HepG2 (cell line): Measurements from ENCODE around the gene CASR. TPM values are rescaled to one million over a fixed set of nuclear protein-coding genes. Genes with fewer than 3 reads are reported as not detected.

Experiments
- ATAC-seq: fragments of 200-7000 bp; cut with Tn5 transposase; 3 replicates; pipeline ENCODE4 v1.9.1; 2020; ENCODE audit warnings: mild to moderate bottlenecking, moderate library complexity
- BruUV-seq: library from RNA; stranded (reverse); fragments of 400-500 nt; replicated peaks from 2 replicates; lab custom pipeline; 2021; lab: Mats Ljungman, UMichigan
- CTCF ChIA-PET: fragments of 300-600 bp; formaldehyde crosslinking; extraction: SDS; loops from one replicate; lab custom pipeline; 2021; ENCODE audit warnings: low total read pairs, inconsistent platforms, low intra/inter-chr PET ratio; lab: Yijun Ruan, JAX
- POLR2A ChIA-PET: fragments of 350-600 bp; sonication (Branson Sonifier 250); formaldehyde crosslinking; loops from one replicate; lab custom pipeline; 2020; ENCODE audit warnings: antibody characterized with exemption, inconsistent platforms; lab: Yijun Ruan, JAX
- DNase-seq: peaks from one replicate; pipeline ENCODE4 v3.0.0-alpha.2; 2015; ENCODE audit warnings: low spot score
- FAIRE-seq: peaks from 3 replicates; lab custom pipeline; 2011; peaks lifted over from hg19 to GRCh38; lab: Jason Lieb, UNC
- H2AFZ ChIP-seq: one replicate; pipeline ENCODE4 v1.6.1; 2011; ENCODE audit warnings: low read length, inconsistent platforms
- H3K27ac ChIP-seq: fragments of 300-600 bp; 3 replicates; pipeline ENCODE4 v1.8.0; 2011; ENCODE audit warnings: mixed run types, mild to moderate bottlenecking, mixed read lengths, low read length, inconsistent platforms; ENCODE audit not compliant: insufficient read depth; ENCODE audit errors: extremely low read length
- H3K27me3 ChIP-seq, 2 experiments: fragments of 200-600 bp in 1 of 2; 2 replicates in 1 of 2; 3 replicates in 1 of 2; pipeline versions ENCODE4 v1.6.0 to v1.8.0; 2011; ENCODE audit warnings: low read length in 2 of 2, mild to moderate bottlenecking in 2 of 2, moderate library complexity in 2 of 2, inconsistent platforms in 1 of 2; ENCODE audit not compliant: insufficient read depth in 2 of 2, control insufficient read depth in 1 of 2
- H3K36me3 ChIP-seq, 2 experiments: fragments of 200-600 bp in 1 of 2; replicated peaks in 1 of 2; 2 replicates in 1 of 2; 3 replicates in 1 of 2; pipeline versions ENCODE4 v1.5.1 to v1.8.0; 2011; ENCODE audit warnings: low read length in 2 of 2, inconsistent platforms in 1 of 2; ENCODE audit not compliant: insufficient read depth in 2 of 2, control insufficient read depth in 1 of 2
- H3K4me1 ChIP-seq: 2 replicates; pipeline ENCODE4 v1.5.1; 2012; ENCODE audit warnings: low read length, inconsistent platforms; ENCODE audit not compliant: insufficient read depth
- H3K4me2 ChIP-seq: 2 replicates; pipeline ENCODE4 v1.6.0; 2011; ENCODE audit warnings: low read depth, low read length, inconsistent platforms
- H3K4me3 ChIP-seq, 3 experiments: fragments of 200-600 bp in 1 of 3; sonication (generic), shearing (Covaris generic) in 1 of 3; replicated peaks in 1 of 3; 2 replicates each; pipeline ENCODE4 v1.5.1; 2011 to 2016; ENCODE audit warnings: low read length in 3 of 3, inconsistent platforms in 2 of 3, low read depth in 2 of 3, mild to moderate bottlenecking in 2 of 3, control low read depth in 1 of 3, mixed read lengths in 1 of 3; ENCODE audit not compliant: insufficient read depth in 1 of 3
- H3K79me2 ChIP-seq: one replicate; pipeline ENCODE4 v1.6.1; 2011; ENCODE audit warnings: low read length, inconsistent platforms; ENCODE audit not compliant: insufficient read depth
- H3K9ac ChIP-seq: 2 replicates; pipeline ENCODE4 v1.6.0; 2011; ENCODE audit warnings: mild to moderate bottlenecking, low read depth, low read length, inconsistent platforms; ENCODE audit not compliant: insufficient read depth
- H3K9me3 ChIP-seq: 2 replicates; pipeline ENCODE4 v1.5.1; 2012; ENCODE audit warnings: mild to moderate bottlenecking, low read length
- H4K20me1 ChIP-seq: 2 replicates; pipeline ENCODE4 v1.6.0; 2011; ENCODE audit warnings: inconsistent platforms, mild to moderate bottlenecking, low read length, moderate library complexity; ENCODE audit not compliant: insufficient read depth
- DPF2 ChIP-seq: sonication (generic); formaldehyde crosslinking; IDR thresholded peaks from 2 replicates; pipeline ENCODE4 v1.4.0; 2020; ENCODE audit warnings: mild to moderate bottlenecking, low read depth, missing genetic modification reagents, borderline replicate concordance
- KDM1A ChIP-seq: IDR thresholded peaks from 2 replicates; pipeline ENCODE4 v1.6.1; 2016; ENCODE audit warnings: missing compliant biosample characterization
- NFKBIZ ChIP-seq: IDR thresholded peaks from 2 replicates; pipeline ENCODE4 v1.6.1; 2018; ENCODE audit warnings: missing genetic modification reagents, missing compliant biosample characterization
- NFYB ChIP-seq: sonication (generic); formaldehyde crosslinking; IDR thresholded peaks from 2 replicates; pipeline ENCODE4 v1.4.0; 2020; ENCODE audit warnings: missing genetic modification reagents
- ZNF543 ChIP-seq: sonication (generic); formaldehyde crosslinking; IDR thresholded peaks from 2 replicates; pipeline ENCODE4 v1.4.0; 2020; ENCODE audit warnings: mild to moderate bottlenecking, missing genetic modification reagents
- ZNF569 ChIP-seq: sonication (generic); formaldehyde crosslinking; IDR thresholded peaks from 2 replicates; pipeline ENCODE4 v1.5.0; 2020; ENCODE audit warnings: mild to moderate bottlenecking, missing genetic modification reagents, moderate library complexity, borderline replicate concordance
- WGBS: methylation state at CpG from one replicate; pipeline ENCODE4 v1.1.6; 2017; ENCODE audit warnings: low lambda C conversion rate; 5-methylcytosine and 5-hydroxymethylcytosine counted together
- in situ Hi-C: cut with HindIII; loops from 2 replicates; pipeline ENCODE4 v1.10.0; 2017; ENCODE audit warnings: low pct_unique_long_range_greater_than_20kb; ENCODE audit not compliant: extremely low pct_ligation_motif_present
- intact Hi-C: fragments of 100-400 bp; cut with micrococcal nuclease; formaldehyde crosslinking; loops from one replicate; pipeline ENCODE4 v1.10.0; 2022; ENCODE audit not compliant: unreplicated experiment
- polyA plus RNA-seq, 8 experiments: library from polyadenylated mRNA; depleted of rRNA in 3 of 8; stranded (reverse) in 7 of 8; unstranded in 1 of 8; fragments of >200 nt; fragmentation: Illumina TruSeq in 4 of 8; extraction: Trizol in 4 of 8; gene quantifications; 2 replicates each; pipeline versions ENCODE4 v1.2.1 to v1.2.3, GENCODE V29; 2011 to 2016; ENCODE audit warnings: low read depth in 4 of 8, missing spikeins in 1 of 8, mixed read lengths in 1 of 8; ENCODE audit not compliant: insufficient read depth in 1 of 8
- total RNA-seq, 5 experiments: library from RNA; depleted of rRNA; stranded (reverse); fragments of >200 nt; fragmentation: Illumina TruSeq; extraction: Trizol; gene quantifications; 2 replicates each; pipeline ENCODE4 v1.2.3, GENCODE V29; 2016; ENCODE audit warnings: low read depth in 1 of 5
- TF ChIP-seq, protein P1 (sequence below), 2 experiments: sonication (generic) in 1 of 2; formaldehyde crosslinking in 1 of 2; IDR thresholded peaks; 2 replicates each; pipeline versions ENCODE4 v1.4.0 to v1.6.1; 2018 to 2020; ENCODE audit warnings: missing genetic modification reagents in 2 of 2, borderline replicate concordance in 1 of 2, low read depth in 1 of 2, mild to moderate bottlenecking in 1 of 2, missing biosample characterization in 1 of 2
- TF ChIP-seq, protein P2 (sequence below): sonication (generic); formaldehyde crosslinking; IDR thresholded peaks from 2 replicates; pipeline ENCODE4 v1.5.1; 2020; ENCODE audit warnings: mild to moderate bottlenecking, missing genetic modification reagents, borderline replicate concordance

Gene CASR
- total and polyA plus RNA-seq, 2 of the 13 experiments (the other 11 are each of a cell fraction or from before 2014, with no cell fraction given), result not detected

DNA sequence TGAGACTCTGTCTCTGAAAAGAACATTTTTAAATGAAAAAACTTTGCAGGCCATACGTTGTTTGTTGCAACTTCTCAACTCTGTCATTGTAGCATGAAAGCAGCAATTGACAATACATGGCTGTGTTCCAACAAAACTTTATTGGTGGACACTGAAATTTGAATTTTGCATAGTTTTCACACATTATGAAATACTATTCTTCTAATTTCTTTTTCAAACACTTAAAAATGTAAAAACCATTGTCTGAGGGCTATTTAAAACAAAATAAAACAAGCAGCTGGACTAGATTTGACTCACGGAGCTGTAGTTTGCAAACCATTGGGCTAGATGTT lies 123.1 kb downstream of the CASR start (continued):
- TF ChIP-seq KDM1A (CRISPR knock-in tag), result no peak
- TF ChIP-seq ZNF543 (CRISPR knock-in tag), result 0 out of 2 replicates have a peak, but pooled peaks have one; percentile 5
- TF ChIP-seq ZNF569, result no peak
- TF ChIP-seq, protein P1, sequence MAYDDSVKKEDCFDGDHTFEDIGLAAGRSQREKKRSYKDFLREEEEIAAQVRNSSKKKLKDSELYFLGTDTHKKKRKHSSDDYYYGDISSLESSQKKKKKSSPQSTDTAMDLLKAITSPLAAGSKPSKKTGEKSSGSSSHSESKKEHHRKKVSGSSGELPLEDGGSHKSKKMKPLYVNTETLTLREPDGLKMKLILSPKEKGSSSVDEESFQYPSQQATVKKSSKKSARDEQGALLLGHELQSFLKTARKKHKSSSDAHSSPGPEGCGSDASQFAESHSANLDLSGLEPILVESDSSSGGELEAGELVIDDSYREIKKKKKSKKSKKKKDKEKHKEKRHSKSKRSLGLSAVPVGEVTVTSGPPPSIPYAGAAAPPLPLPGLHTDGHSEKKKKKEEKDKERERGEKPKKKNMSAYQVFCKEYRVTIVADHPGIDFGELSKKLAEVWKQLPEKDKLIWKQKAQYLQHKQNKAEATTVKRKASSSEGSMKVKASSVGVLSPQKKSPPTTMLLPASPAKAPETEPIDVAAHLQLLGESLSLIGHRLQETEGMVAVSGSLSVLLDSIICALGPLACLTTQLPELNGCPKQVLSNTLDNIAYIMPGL (CRISPR knock-in tag; IDR thresholded peaks at IDR 0.05; ENCODE audit: borderline replicate concordance in 1 of 2, low read depth in 1 of 2), result 0 out of 4 replicates have a peak, but pooled peaks of 1 of the 2 experiments have one; percentile 13
- TF ChIP-seq, all 625 proteins: peak for 5

DNA sequence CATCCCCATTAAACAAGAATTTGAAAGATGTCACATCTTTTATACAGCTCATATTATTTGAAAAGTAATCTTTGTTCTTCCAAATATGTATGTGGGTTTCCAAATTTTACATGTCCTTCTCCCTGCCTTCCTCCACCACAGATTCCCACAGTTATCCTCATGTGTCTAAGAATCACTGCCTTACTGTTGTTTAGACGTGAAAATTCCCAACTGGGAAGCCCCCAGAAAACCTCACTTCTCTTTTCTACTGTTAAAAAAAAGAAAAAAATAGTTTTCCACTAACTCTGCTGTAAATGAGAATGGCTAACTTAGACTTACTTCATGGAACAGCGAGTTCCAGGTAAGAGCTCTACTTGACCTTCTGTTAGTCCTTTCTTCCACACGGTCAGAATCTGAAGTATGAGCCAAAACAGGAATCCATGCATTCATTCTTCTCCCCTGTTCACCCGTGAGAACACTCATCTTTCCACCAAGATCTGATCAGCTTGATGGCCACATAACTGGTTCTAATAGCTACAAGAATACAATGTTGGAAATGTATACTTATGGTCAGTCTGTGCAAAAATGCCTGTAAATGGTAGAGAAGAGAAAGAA lies 123.7 kb downstream of the CASR start:
- ATAC-seq (no peak), FAIRE-seq (no peak), DNase-seq (no peak)
- H3K79me2 ChIP-seq, result no peaks in the 10 kb centered on the region
- H3K9ac ChIP-seq, result no peak overlapping the region
- CTCF ChIA-PET, result interaction anchor here (1.5 to 1.9 kb wide), 2 partner anchors 77 to 86 kb away, joined by 3 to 8 read pairs; partner anchors contain the start of gene FAM162A
- in situ Hi-C loops (no loop called here), intact Hi-C loops (loop anchor here (10.0 kb wide), 1 partner anchor 368 kb away; no protein-coding TSS in a partner anchor)
- H3K27ac ChIP-seq, result no peak overlapping the region
- no peak overlapping the region for H3K4me2 ChIP-seq
- TF ChIP-seq NFYB, result no peak
- TF ChIP-seq, protein P2, sequence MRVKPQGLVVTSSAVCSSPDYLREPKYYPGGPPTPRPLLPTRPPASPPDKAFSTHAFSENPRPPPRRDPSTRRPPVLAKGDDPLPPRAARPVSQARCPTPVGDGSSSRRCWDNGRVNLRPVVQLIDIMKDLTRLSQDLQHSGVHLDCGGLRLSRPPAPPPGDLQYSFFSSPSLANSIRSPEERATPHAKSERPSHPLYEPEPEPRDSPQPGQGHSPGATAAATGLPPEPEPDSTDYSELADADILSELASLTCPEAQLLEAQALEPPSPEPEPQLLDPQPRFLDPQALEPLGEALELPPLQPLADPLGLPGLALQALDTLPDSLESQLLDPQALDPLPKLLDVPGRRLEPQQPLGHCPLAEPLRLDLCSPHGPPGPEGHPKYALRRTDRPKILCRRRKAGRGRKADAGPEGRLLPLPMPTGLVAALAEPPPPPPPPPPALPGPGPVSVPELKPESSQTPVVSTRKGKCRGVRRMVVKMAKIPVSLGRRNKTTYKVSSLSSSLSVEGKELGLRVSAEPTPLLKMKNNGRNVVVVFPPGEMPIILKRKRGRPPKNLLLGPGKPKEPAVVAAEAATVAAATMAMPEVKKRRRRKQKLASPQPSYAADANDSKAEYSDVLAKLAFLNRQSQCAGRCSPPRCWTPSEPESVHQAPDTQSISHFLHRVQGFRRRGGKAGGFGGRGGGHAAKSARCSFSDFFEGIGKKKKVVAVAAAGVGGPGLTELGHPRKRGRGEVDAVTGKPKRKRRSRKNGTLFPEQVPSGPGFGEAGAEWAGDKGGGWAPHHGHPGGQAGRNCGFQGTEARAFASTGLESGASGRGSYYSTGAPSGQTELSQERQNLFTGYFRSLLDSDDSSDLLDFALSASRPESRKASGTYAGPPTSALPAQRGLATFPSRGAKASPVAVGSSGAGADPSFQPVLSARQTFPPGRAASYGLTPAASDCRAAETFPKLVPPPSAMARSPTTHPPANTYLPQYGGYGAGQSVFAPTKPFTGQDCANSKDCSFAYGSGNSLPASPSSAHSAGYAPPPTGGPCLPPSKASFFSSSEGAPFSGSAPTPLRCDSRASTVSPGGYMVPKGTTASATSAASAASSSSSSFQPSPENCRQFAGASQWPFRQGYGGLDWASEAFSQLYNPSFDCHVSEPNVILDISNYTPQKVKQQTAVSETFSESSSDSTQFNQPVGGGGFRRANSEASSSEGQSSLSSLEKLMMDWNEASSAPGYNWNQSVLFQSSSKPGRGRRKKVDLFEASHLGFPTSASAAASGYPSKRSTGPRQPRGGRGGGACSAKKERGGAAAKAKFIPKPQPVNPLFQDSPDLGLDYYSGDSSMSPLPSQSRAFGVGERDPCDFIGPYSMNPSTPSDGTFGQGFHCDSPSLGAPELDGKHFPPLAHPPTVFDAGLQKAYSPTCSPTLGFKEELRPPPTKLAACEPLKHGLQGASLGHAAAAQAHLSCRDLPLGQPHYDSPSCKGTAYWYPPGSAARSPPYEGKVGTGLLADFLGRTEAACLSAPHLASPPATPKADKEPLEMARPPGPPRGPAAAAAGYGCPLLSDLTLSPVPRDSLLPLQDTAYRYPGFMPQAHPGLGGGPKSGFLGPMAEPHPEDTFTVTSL (CRISPR knock-in tag), result no peak
- TF ChIP-seq DPF2 (CRISPR knock-in tag), result no peak
- TF ChIP-seq NFKBIZ, result no peak
- H3K27me3 ChIP-seq, result no peaks in the 10 kb centered on the region
- no TSS peak for BruUV-seq
- H3K4me1 ChIP-seq, result peaks cover 37% of the 10 kb centered on the region
- POLR2A ChIA-PET, result interaction anchor here (2.1 to 2.6 kb wide), 2 partner anchors 76 to 109 kb away, joined by 16 to 22 read pairs; partner anchors contain the start of genes FAM162A, MIX23 and WDR5B
- H3K36me3 ChIP-seq, result no peaks in the 10 kb centered on the region
- no peaks in the 10 kb centered on the region for H3K9me3 ChIP-seq
- 53% methylated on average over 4 of the region's 4 CpGs for WGBS
- no peaks in the 10 kb centered on the region for H4K20me1 ChIP-seq
- no peak overlapping the region for H3K4me3 ChIP-seq
- no peak overlapping the region for H2AFZ ChIP-seq
